Stimulated activated naive CD8-positive, alpha-beta T cell treated with anti-CD3 and anti-CD28 coated beads, Interleukin-15, Interleukin-2, amounts not matched to agents 100 U/mL and 50 U/mL, for 24 hours (primary cell): Measurements from ENCODE around the gene RTN4RL2.

Experiments used
- ATAC-seq: fragments of 150-1000 bp; cut with Tn5 transposase; one replicate; pipeline ENCODE4 v1.10.0; 2021
- DNase-seq: peaks from one replicate; pipeline ENCODE4 v3.0.0; 2021

RTN4RL2 gene

DNA sequence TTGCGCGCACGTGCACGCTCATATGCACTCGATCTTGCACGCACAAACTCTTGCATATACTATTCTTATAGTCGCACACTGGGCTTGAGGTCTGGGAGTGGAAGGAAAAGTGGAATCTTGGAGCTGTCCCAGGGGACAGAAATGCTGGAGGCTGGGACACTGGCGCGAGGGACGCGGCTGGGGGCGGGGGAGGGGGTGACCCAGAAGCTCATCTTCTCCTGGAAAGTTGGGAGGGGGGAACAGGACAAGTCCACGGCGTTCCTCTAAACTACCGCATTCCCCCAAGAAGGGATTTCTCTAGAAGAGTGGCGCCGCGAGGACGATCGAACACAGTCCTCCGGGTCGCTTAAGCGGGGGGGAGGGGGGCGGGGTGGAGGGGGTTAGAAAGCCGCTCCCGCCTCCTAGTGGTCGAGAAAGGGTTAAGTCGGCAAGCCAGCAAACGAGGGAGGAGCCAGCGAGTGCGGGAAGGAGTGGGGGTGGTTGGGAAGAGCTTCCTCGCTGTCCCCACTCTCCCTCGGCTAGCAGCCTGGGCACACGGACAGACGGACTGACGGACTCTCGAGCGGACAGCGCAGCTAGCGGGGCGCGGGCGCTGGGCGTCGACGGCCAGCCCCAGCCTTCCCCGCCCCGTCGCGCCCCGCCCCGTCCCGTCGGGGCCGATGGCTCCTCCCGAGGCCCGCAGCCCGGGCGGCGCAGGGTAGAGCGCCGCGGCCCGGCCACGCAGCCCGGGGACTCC, at the start of gene RTN4RL2:
TSS of gene RTN4RL2 (plus strand) at position 507 of the 736 bp plus-strand sequence. CDS start 338 bp downstream, outside the sequence.
- ATAC-seq, result peak; percentile 38
- DNase-seq, result peak; percentile 68

DNA sequence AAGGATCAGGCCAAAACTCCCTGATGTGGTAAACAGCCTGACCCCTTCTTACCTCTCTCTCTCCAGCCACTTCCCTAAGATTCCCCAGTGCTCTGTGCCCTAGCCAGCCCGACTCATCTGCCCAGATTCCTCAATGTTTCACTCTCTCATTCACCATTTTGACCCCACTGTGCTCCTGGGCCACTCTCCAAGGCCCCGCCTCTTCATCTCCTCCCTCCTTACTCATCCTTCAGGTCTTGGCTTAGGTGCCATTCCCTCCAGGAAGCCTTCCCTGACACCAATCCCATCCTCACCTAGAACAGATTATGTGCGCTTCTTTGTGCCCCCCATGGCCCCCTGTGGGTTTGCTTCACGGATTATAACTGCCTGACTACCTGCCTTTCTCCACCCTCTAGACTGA, 46.6 kb upstream of the RTN4RL2 start:
- DNase-seq (no peak), ATAC-seq (no peak)

DNA sequence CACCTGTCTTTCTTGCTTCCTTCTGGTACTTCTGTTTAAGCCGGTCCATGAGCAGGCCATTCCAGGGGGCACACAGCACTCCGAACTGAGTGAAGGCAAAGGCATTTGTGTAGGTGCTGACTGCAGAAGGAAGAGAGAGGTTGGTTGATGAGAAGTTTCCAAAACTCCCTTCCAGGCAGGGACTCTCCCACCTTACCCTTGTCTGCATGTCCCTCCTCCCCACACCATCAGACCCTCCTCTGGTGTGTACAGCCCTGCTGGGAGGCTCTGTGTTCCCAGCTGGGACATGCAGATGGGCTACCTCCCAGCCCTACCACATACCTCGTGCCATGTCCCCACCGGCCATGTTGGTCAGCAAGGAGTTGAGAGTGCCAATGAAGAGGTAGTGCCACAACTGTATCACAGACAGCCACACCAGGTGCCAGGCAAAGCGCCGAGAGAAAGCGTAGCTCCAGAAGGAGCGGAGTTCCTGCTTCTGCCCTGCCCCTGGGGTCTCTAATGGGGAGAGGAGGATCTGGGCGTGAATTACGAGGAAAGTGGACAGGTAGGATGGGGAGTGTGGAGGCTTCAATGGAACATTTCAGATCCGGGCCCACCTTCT, 45.6 kb upstream of the RTN4RL2 start:
- DNase-seq (no peak), ATAC-seq (peak; percentile 45)

DNA sequence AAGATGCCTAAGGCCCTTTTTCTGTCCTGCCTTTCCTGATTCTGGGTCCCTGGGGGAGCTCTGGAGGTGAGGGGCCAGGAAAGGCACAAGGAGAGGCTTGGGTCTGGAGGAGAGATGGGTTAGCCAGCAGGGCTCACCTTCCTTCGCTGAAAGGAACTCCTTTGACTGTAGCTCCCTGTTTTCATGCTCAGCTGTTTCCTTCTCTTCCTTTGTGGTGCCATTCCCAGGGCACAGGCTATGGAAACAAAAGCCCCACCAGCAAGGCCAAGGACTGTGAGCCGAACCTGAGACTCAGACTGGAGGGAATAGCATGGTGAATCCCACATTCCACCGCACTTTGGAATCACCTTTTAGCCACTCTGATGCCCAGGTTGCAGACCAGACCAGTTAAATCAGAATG, 43.9 kb upstream of the RTN4RL2 start:
- no peak for ATAC-seq
- DNase-seq, result no peak

DNA sequence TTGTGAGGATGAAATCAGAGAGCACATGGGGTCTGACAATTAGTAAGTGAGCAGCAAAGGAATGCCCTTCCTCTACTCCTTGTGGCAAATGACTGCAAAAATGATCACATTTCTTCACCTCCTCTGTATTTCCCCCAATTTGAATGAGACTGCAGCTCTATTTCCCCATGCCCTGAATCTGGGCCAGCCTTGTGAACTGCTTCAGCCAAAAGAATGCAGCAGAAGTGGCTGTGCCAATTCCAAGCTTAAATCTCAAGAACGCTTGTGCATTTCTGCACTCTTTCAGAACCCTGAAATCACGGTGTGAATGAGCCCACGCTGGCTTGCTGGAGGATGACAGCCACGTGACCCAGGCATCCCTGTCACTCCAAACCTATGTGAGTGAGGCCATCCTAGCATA, 43.3 kb upstream of the RTN4RL2 start:
- no peak for ATAC-seq
- no peak for DNase-seq

DNA sequence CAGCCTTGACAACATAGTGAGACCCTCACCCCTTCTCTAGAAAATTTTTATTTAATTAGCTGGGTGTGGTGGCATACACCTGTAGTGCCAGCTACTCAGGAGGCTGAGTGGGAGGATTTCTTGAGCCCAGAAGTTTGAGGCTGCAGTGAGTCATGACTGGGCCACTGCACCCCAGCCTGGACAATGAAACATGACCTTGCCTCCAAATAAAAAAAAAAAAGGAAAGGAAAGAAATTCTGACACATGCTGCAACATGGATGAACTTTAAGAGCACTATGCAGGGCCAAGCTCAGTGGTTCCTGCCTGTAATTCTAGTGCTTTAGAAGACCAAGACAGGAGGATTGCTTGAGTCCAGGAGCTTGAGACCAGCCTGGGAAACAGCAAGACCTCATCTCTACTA, 42.2 kb upstream of the RTN4RL2 start:
- DNase-seq (no peak), ATAC-seq (no peak)

DNA sequence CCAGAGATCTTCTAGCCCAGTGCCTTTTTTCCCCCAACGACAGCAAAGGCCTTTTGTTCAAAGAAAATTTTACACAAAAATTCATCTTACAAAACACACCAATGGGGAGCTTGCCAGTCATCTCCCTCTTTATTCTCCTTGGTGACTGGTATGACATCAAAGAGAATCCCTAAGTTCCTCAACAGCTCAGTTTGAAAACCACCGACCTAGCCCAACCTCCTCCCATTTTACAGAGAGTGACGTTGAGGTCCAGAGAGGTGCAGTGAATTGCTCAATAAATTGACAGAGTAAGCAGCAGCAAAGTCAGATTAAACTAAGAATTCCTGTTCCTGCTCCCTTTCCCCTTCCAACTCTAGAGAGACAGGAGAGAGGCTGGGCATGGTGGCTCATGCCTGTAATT, 41.2 kb upstream of the RTN4RL2 start:
- no peak for ATAC-seq
- DNase-seq, result no peak

DNA sequence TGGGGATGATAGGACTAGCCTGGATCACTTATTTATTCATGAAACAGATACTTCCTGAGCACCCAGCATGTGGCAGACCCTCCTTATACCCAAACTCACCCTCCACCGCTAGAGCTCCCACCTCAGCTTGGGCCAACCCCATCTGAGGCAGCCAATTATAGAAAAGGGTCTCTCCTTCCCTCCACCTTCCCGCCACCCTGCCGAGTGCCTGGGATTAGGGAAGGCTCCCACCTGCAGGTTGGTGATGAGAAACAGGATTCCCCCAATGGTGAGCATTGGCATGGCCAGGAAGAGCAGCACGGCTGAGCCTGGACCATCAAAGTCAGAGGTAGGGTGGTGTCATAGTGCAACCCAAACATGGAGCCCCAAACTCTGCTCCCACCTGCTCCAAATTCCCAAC, 39.3 kb upstream of the RTN4RL2 start:
- ATAC-seq, result no peak
- DNase-seq, result no peak

DNA sequence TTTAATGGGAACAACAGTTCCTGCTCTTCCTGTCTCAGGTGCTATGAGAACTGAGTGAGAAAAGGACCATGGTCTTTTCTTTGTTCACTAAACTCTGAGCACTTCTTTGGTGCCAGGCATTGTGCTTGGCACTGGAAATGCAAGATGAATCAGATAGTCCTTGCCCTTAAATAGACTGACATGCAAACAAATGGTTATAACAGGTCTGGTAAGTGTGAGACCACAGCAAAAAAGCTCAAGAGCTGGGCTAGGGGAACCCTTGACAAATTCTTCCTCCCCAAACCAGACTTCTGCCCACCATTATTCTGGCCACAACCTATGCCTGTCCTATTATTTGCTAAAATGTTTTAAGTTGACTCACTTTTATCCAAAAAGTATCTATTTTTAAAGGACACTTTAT, 38.5 kb upstream of the RTN4RL2 start:
- no peak for ATAC-seq
- no peak for DNase-seq

DNA sequence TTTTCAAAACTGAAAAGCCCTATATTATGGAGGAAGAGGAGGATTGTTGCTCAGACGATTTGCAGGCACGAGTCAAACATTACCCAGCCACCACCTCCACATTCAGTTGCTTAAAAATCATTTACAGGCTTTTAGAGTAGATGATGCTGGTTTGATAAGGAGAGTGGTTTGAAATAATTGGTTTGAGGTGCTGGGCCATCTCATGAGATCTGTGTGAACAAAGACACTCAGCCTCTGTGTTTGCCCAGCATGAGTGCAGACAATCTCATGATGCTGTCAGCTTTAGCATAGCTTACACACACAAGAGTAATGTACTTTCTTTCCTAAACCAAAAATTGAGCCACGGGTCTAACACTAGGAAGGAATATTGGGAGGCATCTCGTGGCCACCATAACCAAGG, 37.7 kb upstream of the RTN4RL2 start:
- ATAC-seq (no peak), DNase-seq (no peak)

DNA sequence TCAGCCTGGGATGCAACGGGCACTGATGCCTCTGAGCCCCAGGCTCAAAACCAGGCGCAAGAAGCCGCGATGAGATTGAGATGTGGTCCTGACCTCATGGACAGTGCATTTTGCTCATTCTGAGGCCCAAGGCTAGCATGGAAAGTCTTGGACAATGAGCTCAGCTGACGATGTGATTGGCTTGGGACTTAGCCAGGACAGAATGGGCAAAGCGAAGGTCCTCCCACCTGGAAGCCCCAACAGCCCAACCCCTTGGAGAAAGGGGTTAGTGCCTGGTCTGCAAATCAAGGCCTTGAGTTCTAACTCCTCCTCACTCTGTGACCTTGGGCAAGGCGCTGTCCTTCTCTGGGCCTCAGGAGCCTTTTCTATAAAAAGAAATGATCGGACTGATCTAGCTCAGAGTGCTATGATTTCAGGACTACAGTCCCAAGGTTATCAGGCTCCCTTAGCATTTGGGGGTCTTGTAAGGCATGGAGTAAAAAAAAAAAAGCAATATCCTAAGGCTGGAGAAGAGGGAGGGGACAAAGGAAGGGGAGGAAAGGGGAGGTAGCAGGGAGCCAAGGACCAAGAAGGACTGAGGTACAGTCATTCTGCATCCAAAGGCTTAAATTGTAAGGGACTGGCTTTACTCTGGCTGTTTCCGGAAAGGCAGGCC, 36.1 kb upstream of the RTN4RL2 start:
- DNase-seq (no peak), ATAC-seq (no peak)

DNA sequence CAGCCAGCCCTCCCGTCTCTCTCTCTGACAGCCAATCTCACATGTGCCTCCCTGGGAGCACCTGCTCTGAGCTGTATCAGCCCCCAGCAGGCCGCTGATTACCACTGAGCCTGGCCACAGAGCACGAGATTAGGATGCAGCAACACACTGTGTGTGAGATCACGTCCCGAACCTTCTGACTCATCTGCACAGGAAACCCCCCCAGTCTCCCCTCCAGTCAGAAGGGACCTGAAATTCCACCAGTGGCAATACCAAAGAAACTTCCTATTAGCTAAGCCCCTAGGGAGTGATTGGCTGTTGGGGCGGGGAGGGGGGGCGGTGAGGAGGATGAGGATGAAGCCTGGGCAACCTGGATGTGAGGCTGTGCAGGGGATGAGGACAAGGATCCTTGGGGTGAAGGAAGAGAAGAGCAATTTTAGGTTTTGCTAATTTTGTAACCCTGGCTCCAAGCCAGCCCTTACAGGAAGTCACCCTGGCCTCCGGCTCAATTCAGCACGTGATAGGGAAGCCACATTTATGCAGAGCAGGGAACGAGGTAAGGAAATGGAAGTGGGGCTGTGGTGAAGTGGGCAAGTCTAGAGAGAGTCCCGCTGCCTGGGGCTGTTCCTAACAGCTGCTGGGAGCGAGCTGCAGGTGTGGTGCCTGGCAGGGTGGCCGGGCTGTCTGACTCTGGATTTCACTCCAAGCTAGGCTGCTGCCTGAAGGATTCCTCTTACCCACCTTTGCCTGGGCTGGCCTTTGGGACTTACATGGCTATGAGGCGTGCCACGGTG, 35.4 kb upstream of the RTN4RL2 start:
- DNase-seq (peak; percentile 87), ATAC-seq (peak; percentile 96)

DNA sequence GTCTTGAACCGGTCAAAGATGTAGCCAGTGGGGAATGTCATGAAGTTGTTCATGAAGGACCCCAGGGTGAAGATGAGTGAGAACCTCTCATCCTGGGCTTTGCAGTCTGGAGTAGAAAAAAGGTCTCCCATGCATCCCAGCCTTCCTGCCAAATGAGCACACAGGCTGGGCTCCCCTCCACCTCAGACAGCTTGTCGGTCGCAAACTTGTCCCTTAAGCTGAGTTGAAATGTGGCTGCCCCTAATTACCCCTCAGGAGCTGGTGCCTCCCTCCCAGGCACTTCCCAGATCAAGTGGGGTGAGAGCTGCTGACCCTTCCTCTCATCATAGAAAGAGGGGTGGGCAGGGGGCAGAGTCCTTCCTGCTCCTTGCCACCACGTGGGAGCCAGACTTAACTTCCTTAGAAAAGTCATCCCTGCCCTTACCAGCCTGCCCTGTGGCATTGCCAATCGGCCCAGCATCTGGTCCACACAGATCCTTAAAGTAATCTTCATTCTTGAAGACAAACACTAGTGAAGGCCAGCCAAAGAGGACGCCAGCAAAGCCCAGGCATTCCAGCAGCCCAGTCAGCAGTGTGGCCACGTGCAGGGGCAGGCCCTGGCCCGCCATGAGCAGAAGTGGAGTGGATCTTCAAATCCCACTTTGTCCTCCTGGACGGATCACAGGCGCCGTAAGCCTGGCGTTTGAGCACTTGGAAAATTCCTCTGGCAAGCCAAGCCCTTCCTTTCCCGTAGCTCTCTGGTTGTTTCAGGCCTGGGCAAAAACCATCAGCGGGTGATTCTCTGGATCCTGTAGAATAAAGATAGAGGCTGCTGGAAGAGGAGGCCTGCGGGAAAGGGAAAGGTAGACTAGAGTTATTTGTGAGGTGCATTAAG, 34.5 kb upstream of the RTN4RL2 start:
- ATAC-seq (no peak), DNase-seq (peak; percentile 29)

DNA sequence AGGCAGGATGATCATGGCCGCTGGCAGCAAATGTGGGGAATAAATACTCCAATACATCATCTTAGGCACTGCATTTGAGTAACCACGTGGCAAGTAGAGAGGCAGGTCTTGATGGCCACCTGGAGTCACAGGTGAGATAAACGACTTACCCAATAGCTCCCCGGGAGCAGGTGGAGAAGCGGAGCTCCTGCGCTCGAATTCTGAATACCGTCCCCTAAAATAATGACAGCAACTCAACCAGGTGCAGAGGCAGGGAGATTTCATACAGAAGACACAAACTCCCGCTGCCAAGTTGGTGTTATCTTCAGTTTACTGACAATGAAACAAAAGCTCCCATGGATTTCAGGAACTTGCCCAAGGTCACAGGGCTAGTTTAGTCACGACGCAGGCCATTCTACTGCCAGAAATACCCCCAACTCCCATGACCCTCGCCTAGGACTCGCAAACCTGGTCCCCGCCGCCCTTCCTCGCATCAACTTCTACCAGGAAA, 33.8 kb upstream of the RTN4RL2 start:
- ATAC-seq (no peak), DNase-seq (no peak)

DNA sequence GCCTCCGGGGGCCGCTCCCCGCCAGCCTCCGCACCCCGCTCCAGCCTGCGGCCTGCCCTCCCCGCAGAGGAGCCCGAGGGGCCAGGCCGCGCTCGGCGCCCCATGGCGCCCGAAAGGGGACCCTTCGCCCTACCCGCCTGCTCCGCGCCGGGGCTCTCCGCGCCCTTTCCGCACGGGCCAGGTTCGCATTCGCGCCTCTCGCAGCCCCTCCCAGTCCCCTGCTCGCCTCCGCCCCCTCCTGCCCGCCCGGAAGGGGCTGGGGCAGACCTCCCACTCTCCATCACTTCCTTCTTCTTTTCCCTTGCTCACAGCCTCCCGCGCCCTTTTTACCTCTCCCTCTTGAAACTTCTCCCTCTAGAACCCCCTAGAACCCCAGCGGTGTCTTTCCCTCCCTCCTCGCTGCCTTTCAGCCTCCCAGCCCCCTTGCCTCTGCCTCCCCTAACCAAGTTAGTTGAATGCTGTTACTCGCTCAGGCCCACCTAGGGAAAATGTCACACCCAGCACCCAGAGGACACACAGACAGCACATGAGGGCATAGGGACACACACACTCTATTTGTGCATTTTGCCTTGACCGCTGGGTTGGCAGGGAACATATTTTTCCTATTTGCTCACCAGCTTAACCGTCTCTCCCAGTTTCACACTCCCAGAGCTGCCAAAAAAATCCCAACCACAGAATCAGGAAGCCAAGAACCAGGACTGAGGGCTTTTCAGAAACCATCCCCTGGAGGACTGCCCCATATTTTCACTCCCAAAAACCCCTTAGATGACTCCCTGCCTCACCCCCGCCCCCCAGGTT, 33.2 kb upstream of the RTN4RL2 start, which contains the start of gene SLC43A3:
TSS of gene SLC43A3 (minus strand) at position 193 of the 798 bp plus-strand sequence. CDS start 949 bp downstream, outside the sequence.
- DNase-seq (peak; percentile 89), ATAC-seq (peak; percentile 74)

DNA sequence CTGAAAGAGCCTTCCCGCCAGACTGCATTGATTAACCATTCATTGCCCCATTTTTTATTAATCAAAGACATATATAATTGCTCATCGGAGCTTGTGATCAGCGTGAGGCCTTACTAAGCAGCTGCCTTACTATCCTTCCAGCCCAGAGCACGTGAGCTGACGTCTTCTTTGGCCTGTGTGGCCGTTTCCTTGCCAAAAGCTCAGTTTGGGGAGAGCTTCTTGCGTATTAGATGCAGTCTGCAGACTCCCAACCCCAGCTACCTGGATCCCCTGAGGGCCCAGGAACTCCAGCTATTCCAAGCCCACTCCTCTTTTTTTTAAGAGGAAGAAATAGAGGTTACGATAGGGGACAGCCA, 32.6 kb upstream of the RTN4RL2 start:
- ATAC-seq, result no peak
- no peak for DNase-seq

DNA sequence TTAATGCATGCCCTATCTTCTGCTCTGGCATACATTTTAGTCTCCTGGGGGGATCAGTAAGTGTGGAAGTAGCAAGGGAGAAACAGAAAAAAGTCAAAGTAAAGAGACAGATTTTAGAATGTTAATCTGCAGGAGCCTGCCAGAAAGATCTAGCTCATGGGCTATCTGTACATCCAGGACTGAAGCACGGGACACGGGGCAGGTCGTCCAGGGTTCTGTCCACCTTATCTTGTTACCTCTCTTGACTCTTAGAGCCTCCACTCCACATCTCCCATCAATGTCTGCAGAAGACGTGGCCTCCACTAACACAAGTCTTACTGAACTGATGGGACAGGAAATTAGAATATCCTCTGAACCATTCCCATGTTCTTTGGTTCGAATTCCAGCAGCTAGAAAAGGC, 31.7 kb upstream of the RTN4RL2 start:
- DNase-seq, result no peak
- ATAC-seq, result no peak

DNA sequence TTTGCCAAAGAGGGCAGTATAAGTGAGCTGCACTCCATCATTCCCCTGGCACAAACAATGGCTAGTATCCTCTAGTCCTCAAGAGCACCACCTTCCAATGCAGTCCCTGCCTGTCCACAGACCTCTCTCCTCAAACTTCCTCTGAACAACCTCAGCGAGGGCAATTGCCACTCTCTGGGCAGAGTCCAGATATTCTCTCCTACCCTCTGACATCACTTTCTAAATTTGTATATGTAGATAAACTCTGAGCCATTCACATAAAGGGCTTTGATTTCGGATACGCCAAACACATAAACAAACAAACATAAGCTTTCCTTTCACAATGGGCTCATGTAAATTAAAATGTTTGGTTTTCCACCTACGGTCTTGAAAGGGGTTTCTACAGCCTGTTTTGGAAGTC, 30.4 kb upstream of the RTN4RL2 start:
- no peak for ATAC-seq
- DNase-seq, result no peak

DNA sequence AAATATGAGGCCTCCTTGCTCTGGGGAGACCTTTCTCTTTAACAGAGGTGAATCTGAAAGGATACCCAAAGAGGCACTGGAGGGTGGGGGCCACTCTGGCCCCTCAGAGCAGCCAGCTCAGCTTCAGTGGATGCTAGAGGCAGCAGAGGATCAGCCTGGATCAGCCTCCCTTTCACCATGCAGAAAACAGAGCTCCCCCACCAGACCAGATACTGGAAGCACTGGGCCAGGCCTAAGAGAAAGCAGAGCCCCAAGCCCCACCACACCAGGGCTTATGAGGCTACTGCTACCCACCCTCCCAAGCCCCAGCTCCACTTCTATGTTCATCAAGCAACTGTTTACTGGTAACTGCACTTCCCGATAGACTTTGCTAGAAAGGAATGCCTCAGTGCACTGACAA, 29.4 kb upstream of the RTN4RL2 start:
- ATAC-seq (no peak), DNase-seq (no peak)

DNA sequence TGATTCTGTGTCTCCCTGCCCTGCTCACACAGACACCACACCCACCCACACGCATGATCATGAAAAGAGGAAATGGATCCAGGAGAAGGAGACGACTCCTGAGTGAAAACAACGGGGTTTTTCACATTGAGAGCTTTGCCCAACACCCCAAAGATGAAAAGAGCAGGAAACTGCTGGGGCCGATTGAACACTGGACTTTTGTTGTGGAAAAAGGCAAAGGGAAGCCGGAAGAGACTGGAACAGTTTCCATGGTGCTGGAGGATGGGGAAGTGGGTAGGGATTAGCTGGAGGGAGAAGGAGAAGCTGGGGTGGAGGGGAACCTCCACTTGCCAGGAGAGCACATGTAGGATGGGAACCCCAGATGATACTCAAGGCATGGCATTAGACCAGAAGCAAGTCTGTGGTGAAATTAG, 28.2 kb upstream of the RTN4RL2 start:
- DNase-seq (no peak), ATAC-seq (no peak)

DNA sequence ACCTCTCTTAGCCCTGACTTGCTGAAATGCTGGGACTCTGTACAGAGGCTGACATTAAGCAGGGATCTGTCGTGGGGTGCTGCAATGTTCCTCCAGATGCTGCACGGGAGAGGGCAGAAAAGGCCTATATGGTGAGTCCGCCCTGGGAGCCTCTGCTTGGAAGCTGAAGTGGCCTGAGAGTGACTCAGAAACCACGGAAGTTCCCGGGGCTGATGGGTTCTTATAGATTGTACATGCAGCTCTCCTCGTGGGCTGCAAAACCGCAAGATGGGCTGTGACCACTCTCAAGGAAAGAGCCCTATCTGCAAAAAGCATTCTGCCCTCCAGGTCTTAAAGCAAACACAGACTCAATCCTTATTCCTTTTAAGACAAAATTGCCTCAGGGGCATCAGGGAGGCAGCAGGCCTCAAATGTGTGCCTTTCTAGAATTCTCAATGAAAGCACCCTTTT, 27.6 kb upstream of the RTN4RL2 start:
- ATAC-seq (peak; percentile 77), DNase-seq (peak; percentile 54)
